ENCODE measurements around the gene GTF2H4.
"Not testable (repeated sequence)": the region's sequence is repeated elsewhere in the genome, so short reads cannot be mapped to it uniquely, and the experiment has no call there.

Gene GTF2H4

GRCh38 chr6:30873795-30874194, 34.2 kb upstream of the GTF2H4 start:
- not testable (repeated sequence) for H3K27ac ChIP-seq (ENCODE audit: low read depth, low read length); H3K4me1 ChIP-seq (ENCODE audit: control insufficient read depth in 1 of 2, insufficient read depth in 2 of 2, low read length in 2 of 2); H3K4me3 ChIP-seq (ENCODE audit: low read depth in 1 of 2, low read length in 2 of 2); H3K36me3 ChIP-seq (ENCODE audit: control insufficient read depth in 1 of 2, insufficient read depth in 2 of 2, low read length in 2 of 2); H3K9ac ChIP-seq (ENCODE audit: low read depth in 1 of 2, low read length in 2 of 2); H3K27me3 ChIP-seq (ENCODE audit: control insufficient read depth in 1 of 2, insufficient read depth in 2 of 2, low read length in 2 of 2)
- peaks cover 2 to 18% of the 10 kb centered on the region in 2 donors for H3K9me3 ChIP-seq (ENCODE audit: control insufficient read depth in 1 of 2, low read length in 2 of 2)

GRCh38 chr6:30875244-30876038, 32.6 kb upstream of the GTF2H4 start:
- Histone ChIP-seq H3K9me3 (ENCODE audit: control insufficient read depth in 1 of 2, low read length in 2 of 2) (peaks cover 2 to 12% of the 10 kb centered on the region in 2 donors), H3K36me3 (ENCODE audit: control insufficient read depth in 1 of 2, insufficient read depth in 2 of 2, low read length in 2 of 2) (no peaks in the 10 kb centered on the region), H3K4me3 (ENCODE audit: low read depth in 1 of 2, low read length in 2 of 2) (no peak overlapping the region), H3K27me3 (ENCODE audit: control insufficient read depth in 1 of 2, insufficient read depth in 2 of 2, low read length in 2 of 2) (no peaks in the 10 kb centered on the region), H3K4me1 (ENCODE audit: control insufficient read depth in 1 of 2, insufficient read depth in 2 of 2, low read length in 2 of 2) (peaks cover 0 to 7% of the 10 kb centered on the region in 2 donors), H3K9ac (ENCODE audit: low read depth in 1 of 2, low read length in 2 of 2) (no peak overlapping the region), H3K27ac (ENCODE audit: low read depth, low read length) (no peak overlapping the region)

GRCh38 chr6:30876039-30876730, 31.8 kb upstream of the GTF2H4 start:
- Histone ChIP-seq H3K27me3 (ENCODE audit: control insufficient read depth in 1 of 2, insufficient read depth in 2 of 2, low read length in 2 of 2) (no peaks in the 10 kb centered on the region), H3K4me3 (ENCODE audit: low read depth in 1 of 2, low read length in 2 of 2) (no peak overlapping the region), H3K4me1 (ENCODE audit: control insufficient read depth in 1 of 2, insufficient read depth in 2 of 2, low read length in 2 of 2) (peaks cover 0 to 7% of the 10 kb centered on the region in 2 donors), H3K36me3 (ENCODE audit: control insufficient read depth in 1 of 2, insufficient read depth in 2 of 2, low read length in 2 of 2) (no peaks in the 10 kb centered on the region), H3K9me3 (ENCODE audit: control insufficient read depth in 1 of 2, low read length in 2 of 2) (peaks cover 2 to 5% of the 10 kb centered on the region in 2 donors), H3K9ac (ENCODE audit: low read depth in 1 of 2, low read length in 2 of 2) (no peak overlapping the region), H3K27ac (ENCODE audit: low read depth, low read length) (no peak overlapping the region)

- H3K9ac ChIP-seq (ENCODE audit: low read depth in 1 of 2, low read length in 2 of 2): peak overlapping the region; percentile 48 to 84
- H3K27ac ChIP-seq (ENCODE audit: low read depth, low read length): peak overlapping the region; percentile 41
- peak overlapping the region; percentile 65 to 68 for H3K4me3 ChIP-seq (ENCODE audit: low read depth in 1 of 2, low read length in 2 of 2)
- no peaks in the 10 kb centered on the region for H3K27me3 ChIP-seq (ENCODE audit: control insufficient read depth in 1 of 2, insufficient read depth in 2 of 2, low read length in 2 of 2)
- no peaks in the 10 kb centered on the region for H3K36me3 ChIP-seq (ENCODE audit: control insufficient read depth in 1 of 2, insufficient read depth in 2 of 2, low read length in 2 of 2)
- H3K4me1 ChIP-seq (ENCODE audit: control insufficient read depth in 1 of 2, insufficient read depth in 2 of 2, low read length in 2 of 2): peaks cover 8 to 15% of the 10 kb centered on the region in 2 donors
- H3K9me3 ChIP-seq (ENCODE audit: control insufficient read depth in 1 of 2, low read length in 2 of 2): no peaks in the 10 kb centered on the region
Measured at GRCh38 chr6:30877419-30878262, 30.4 kb upstream of the GTF2H4 start.

- no peaks in the 10 kb centered on the region for H3K27me3 ChIP-seq (ENCODE audit: control insufficient read depth in 1 of 2, insufficient read depth in 2 of 2, low read length in 2 of 2)
- no peak overlapping the region for H3K27ac ChIP-seq (ENCODE audit: low read depth, low read length)
- H3K9me3 ChIP-seq (ENCODE audit: control insufficient read depth in 1 of 2, low read length in 2 of 2): no peaks in the 10 kb centered on the region
- H3K9ac ChIP-seq (ENCODE audit: low read depth in 1 of 2, low read length in 2 of 2): no peak overlapping the region
- H3K4me1 ChIP-seq (ENCODE audit: control insufficient read depth in 1 of 2, insufficient read depth in 2 of 2, low read length in 2 of 2): peaks cover 13 to 18% of the 10 kb centered on the region in 2 donors
- H3K4me3 ChIP-seq (ENCODE audit: low read depth in 1 of 2, low read length in 2 of 2): no peak overlapping the region
- no peaks in the 10 kb centered on the region for H3K36me3 ChIP-seq (ENCODE audit: control insufficient read depth in 1 of 2, insufficient read depth in 2 of 2, low read length in 2 of 2)
Measured at GRCh38 chr6:30879684-30880427, 28.2 kb upstream of the GTF2H4 start.

GRCh38 chr6:30880698-30881252, 27.2 kb upstream of the GTF2H4 start:
- no peaks in the 10 kb centered on the region for H3K27me3 ChIP-seq (ENCODE audit: control insufficient read depth in 1 of 2, insufficient read depth in 2 of 2, low read length in 2 of 2)
- H3K4me3 ChIP-seq (ENCODE audit: low read depth in 1 of 2, low read length in 2 of 2): no peak overlapping the region
- no peaks in the 10 kb centered on the region for H3K9me3 ChIP-seq (ENCODE audit: control insufficient read depth in 1 of 2, low read length in 2 of 2)
- no peaks in the 10 kb centered on the region for H3K36me3 ChIP-seq (ENCODE audit: control insufficient read depth in 1 of 2, insufficient read depth in 2 of 2, low read length in 2 of 2)
- H3K27ac ChIP-seq (ENCODE audit: low read depth, low read length): no peak overlapping the region
- peaks cover 23 to 27% of the 10 kb centered on the region in 2 donors for H3K4me1 ChIP-seq (ENCODE audit: control insufficient read depth in 1 of 2, insufficient read depth in 2 of 2, low read length in 2 of 2)
- no peak overlapping the region for H3K9ac ChIP-seq (ENCODE audit: low read depth in 1 of 2, low read length in 2 of 2)

- H3K9me3 ChIP-seq (ENCODE audit: control insufficient read depth in 1 of 2, low read length in 2 of 2): no peaks in the 10 kb centered on the region
- H3K27me3 ChIP-seq (ENCODE audit: control insufficient read depth in 1 of 2, insufficient read depth in 2 of 2, low read length in 2 of 2): no peaks in the 10 kb centered on the region
- peaks cover 31 to 35% of the 10 kb centered on the region in 2 donors for H3K4me1 ChIP-seq (ENCODE audit: control insufficient read depth in 1 of 2, insufficient read depth in 2 of 2, low read length in 2 of 2)
- H3K9ac ChIP-seq (ENCODE audit: low read depth in 1 of 2, low read length in 2 of 2): peak overlapping the region in 1 of 2 donors; percentile 49
- H3K36me3 ChIP-seq (ENCODE audit: control insufficient read depth in 1 of 2, insufficient read depth in 2 of 2, low read length in 2 of 2): no peaks in the 10 kb centered on the region
- H3K27ac ChIP-seq (ENCODE audit: low read depth, low read length): no peak overlapping the region
- H3K4me3 ChIP-seq (ENCODE audit: low read depth in 1 of 2, low read length in 2 of 2): no peak overlapping the region
Measured at GRCh38 chr6:30881392-30882203, 26.4 kb upstream of the GTF2H4 start.

GRCh38 chr6:30882204-30882758, 25.7 kb upstream of the GTF2H4 start:
- no peak overlapping the region for H3K27ac ChIP-seq (ENCODE audit: low read depth, low read length)
- no peaks in the 10 kb centered on the region for H3K27me3 ChIP-seq (ENCODE audit: control insufficient read depth in 1 of 2, insufficient read depth in 2 of 2, low read length in 2 of 2)
- H3K9me3 ChIP-seq (ENCODE audit: control insufficient read depth in 1 of 2, low read length in 2 of 2): no peaks in the 10 kb centered on the region
- H3K4me1 ChIP-seq (ENCODE audit: control insufficient read depth in 1 of 2, insufficient read depth in 2 of 2, low read length in 2 of 2): peaks cover 35% of the 10 kb centered on the region in 2 donors
- H3K9ac ChIP-seq (ENCODE audit: low read depth in 1 of 2, low read length in 2 of 2): peak overlapping the region; percentile 49 to 95
- no peaks in the 10 kb centered on the region for H3K36me3 ChIP-seq (ENCODE audit: control insufficient read depth in 1 of 2, insufficient read depth in 2 of 2, low read length in 2 of 2)
- peak overlapping the region in 1 of 2 donors; percentile 82 for H3K4me3 ChIP-seq (ENCODE audit: low read depth in 1 of 2, low read length in 2 of 2)

Data from duodenal mucosa (tissue), 2 donors.